ENCODE measurements around the gene STX18. TPM values are rescaled to one million over a fixed set of nuclear protein-coding genes. Genes with fewer than 3 reads are reported as not detected.

Gene STX18
- total RNA-seq, 1 experiment from 2014 or later, result 20.9 TPM

DNA sequence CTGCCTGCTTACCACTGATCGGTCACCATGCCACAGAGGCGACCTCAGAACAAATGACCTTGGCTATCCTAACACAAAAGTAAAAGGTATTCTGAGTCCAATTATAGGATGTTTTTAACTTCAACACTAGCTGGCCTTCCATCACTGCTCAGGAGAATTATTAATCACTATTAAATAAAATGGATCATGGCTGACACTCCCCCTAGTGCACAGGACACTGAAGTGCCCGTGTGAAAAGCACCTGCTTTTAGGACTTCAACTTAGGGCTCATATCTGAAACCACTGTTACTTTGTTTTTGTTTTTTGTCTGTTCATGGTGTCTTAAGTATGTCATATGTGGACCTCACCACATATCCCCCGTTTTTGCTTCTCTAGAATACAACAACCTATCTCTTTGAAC, 33.9 kb downstream of the STX18 start:
- H3K79me2 ChIP-seq (ENCODE audit: insufficient read depth, low read length), result 0 out of 2 replicates have a peak, but pooled peaks cover 1% of the 10 kb centered on the region
- no peaks in the 10 kb centered on the region for H3K36me3 Mint-ChIP-seq (ENCODE audit: insufficient read depth in 1 of 3, low read depth in 3 of 3)
- no peaks in the 10 kb centered on the region for H3K9me3 Mint-ChIP-seq
- no peak overlapping the region for H4K5ac ChIP-seq (ENCODE audit: insufficient read length, low read depth, low read length)
- H2BK5ac ChIP-seq (ENCODE audit: insufficient read length, low read length), result no peak overlapping the region
- H3K27me3 ChIP-seq (ENCODE audit: insufficient read depth, low read length), result no peaks in the 10 kb centered on the region
- H3K4me1 Mint-ChIP-seq, result peaks cover 3% of the 10 kb centered on the region in 2 experiments
- no peak overlapping the region for H4K8ac ChIP-seq (replicated peaks; ENCODE audit: insufficient read length, low read depth, low read length)
- DNase-seq, result no peak
- no peak overlapping the region for H2BK12ac ChIP-seq (ENCODE audit: insufficient read length, low read depth, low read length)
- no peak overlapping the region for H4K91ac ChIP-seq (ENCODE audit: insufficient read length, low read depth, low read length)
- no peak overlapping the region for H3K23ac ChIP-seq (ENCODE audit: insufficient read length, low read depth, low read length)
- no peak overlapping the region for H3K56ac ChIP-seq (ENCODE audit: insufficient read length, low read depth, low read length)
- H4K20me1 ChIP-seq (ENCODE audit: control insufficient read depth, insufficient read depth, insufficient read length), result no peaks in the 10 kb centered on the region
- no peak overlapping the region for H2BK20ac ChIP-seq (ENCODE audit: low read depth, low read length, poor library complexity, severe bottlenecking)
- no CpG with 5 or more reads among the region's 4 CpGs for WGBS (ENCODE audit: extremely low coverage, insufficient read length, low lambda C conversion rate)
- peaks cover 16% of the 10 kb centered on the region for H3K27me3 Mint-ChIP-seq (ENCODE audit: low read depth)
- H3K4me3 Mint-ChIP-seq, result no peak overlapping the region
- no peak overlapping the region for H3K27ac Mint-ChIP-seq
- no peak overlapping the region for H2BK15ac ChIP-seq (ENCODE audit: low read depth, low read length)
- H2AK5ac ChIP-seq (ENCODE audit: insufficient read length, low read length), result no peak overlapping the region
- TF ChIP-seq, protein P1, sequence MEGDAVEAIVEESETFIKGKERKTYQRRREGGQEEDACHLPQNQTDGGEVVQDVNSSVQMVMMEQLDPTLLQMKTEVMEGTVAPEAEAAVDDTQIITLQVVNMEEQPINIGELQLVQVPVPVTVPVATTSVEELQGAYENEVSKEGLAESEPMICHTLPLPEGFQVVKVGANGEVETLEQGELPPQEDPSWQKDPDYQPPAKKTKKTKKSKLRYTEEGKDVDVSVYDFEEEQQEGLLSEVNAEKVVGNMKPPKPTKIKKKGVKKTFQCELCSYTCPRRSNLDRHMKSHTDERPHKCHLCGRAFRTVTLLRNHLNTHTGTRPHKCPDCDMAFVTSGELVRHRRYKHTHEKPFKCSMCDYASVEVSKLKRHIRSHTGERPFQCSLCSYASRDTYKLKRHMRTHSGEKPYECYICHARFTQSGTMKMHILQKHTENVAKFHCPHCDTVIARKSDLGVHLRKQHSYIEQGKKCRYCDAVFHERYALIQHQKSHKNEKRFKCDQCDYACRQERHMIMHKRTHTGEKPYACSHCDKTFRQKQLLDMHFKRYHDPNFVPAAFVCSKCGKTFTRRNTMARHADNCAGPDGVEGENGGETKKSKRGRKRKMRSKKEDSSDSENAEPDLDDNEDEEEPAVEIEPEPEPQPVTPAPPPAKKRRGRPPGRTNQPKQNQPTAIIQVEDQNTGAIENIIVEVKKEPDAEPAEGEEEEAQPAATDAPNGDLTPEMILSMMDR (conservative IDR thresholded peaks at IDR 0.05), result peak; percentile 71
- no peaks in the 10 kb centered on the region for H3K4me1 ChIP-seq (ENCODE audit: insufficient read depth, low read length)
- no peaks in the 10 kb centered on the region for H3K9me3 ChIP-seq (ENCODE audit: control insufficient read depth, low read depth, low read length)
- H2AFZ ChIP-seq (ENCODE audit: low read length), result no peak overlapping the region
- no peak overlapping the region for H3K9ac ChIP-seq (ENCODE audit: extremely low read depth, insufficient read length, low read length)
- no peak overlapping the region for H3K18ac ChIP-seq (ENCODE audit: insufficient read length, low read depth, low read length)
- no peak overlapping the region for H3K4ac ChIP-seq (ENCODE audit: low read depth, low read length)
- no peak overlapping the region for H3K4me2 ChIP-seq (ENCODE audit: insufficient read depth, insufficient read length, low read length)
- H3K23me2 ChIP-seq (ENCODE audit: insufficient read length, low read depth, low read length, poor library complexity, severe bottlenecking), result no peaks in the 10 kb centered on the region
- no peak overlapping the region for H3K14ac ChIP-seq (ENCODE audit: insufficient read depth, low read length)
- no peak overlapping the region for H3T11ph ChIP-seq (ENCODE audit: low read length)
- no peak overlapping the region for H3K27ac ChIP-seq (ENCODE audit: insufficient read length, low read depth, low read length)
- H3K79me1 ChIP-seq (ENCODE audit: insufficient read depth, low read depth, low read length, poor library complexity, severe bottlenecking), result no peaks in the 10 kb centered on the region
- H2BK120ac ChIP-seq (ENCODE audit: low read depth, low read length, poor library complexity, severe bottlenecking), result no peak overlapping the region
